HS-5 (cell line): ENCODE data around the gene UMAD1.

ENCODE experiments used
- DNase-seq: peaks from one replicate; pipeline ENCODE4 v3.0.0-alpha.2; 2012; ENCODE audit warnings: low read depth

The UMAD1 gene

DNA sequence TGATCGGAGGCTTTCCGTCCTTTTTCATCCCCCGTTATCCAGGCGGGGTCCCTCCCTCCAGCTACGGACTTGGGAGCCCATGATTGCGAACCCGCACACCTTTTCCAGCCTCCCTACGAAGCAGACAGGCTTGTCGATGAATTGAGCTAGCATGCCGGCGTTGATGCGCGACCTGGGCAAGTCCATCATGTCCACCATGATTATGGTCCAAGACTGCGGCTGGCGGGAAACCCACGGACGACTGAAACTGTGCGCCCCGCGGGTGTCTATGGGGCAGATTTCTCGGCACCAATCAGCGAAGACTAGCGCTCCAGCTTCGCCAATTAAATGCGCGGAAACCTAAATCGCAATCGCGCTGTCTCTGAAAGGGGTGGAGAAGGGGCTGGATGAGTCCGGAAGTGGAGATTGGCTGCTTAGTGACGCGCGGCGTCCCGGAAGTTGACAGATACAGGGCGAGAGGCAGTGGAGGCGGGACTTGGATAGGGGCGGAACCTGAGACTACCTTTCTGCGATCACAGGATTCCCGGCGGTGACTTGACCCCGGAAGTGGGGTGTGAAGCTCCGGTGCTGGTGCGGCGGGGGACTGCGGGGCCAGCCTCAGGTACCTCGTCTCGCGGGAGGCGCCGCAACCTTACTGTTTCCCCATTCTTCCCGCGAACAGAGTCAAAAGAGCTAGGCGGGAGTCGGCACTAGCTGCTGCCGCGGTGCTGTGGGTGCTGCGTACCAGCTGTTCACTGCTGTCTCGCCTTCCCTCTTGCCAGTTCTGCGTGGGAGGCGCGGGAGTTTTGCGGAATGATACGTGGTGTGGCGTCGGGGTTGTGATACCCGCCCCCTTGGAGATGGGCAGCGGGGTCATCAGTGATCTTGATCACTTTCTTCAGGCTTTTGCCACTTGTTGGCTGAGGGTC is at the start of gene UMAD1:
UMAD1 (plus strand) TSS at position 532 of the 908 bp plus-strand sequence. CDS start 32,620 bp downstream, outside the sequence.
- DNase-seq, result peak; percentile 100

DNA sequence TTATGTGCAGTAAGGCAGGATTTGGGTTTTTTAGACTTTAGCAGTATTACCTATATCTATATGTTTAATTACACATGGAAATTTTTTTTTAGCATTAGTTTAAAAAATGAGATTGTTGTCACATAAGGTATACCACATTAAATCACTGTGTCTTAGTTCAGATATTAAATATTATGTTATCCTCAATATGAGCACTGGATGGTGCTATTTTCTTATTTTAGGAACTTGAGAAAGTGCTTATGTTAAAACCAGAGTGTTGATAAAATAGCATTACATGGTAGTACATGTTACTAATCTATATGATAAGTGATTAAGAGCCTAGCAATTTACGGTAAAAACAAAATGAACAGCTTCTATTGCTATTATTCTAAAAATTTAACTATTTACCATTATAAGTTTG is 45.1 kb upstream of the UMAD1 start:
- DNase-seq, result peak; percentile 11

DNA sequence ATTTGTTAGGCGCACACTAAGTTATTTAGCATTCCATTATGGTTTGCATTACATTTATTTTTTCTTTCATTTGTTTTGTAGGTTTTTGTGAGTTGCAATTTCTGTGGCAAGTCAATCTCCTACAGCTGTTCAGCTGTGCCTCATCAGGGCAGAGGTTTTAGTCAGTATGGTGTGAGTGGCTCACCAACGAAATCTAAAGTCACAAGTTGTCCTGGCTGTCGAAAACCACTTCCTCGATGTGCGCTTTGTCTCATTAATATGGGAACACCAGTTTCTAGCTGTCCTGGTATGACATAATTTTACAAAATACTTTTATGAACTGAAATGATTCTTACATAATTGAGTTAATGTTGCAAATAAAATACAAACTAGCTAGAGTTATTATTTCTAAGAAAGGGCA is 44.4 kb upstream of the UMAD1 start:
- DNase-seq, result no peak

DNA sequence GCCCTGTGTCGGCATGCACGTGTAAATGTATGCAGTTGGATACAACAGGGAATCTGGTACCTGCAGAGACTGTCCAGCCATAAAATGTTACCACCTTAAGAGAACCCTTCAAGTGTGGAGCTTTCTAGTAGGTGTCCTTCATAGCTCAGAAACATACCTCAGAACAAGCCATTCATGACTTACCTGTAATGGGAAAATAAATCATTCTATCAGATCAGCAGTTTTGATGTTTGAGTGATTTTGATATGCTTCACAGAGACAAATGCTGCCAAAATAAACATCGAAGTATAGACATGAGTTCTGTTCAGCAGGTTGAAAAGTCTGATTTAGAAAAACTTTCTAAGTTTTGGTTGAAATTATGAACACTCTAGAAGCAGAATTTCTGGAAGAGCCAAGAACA is 33.5 kb upstream of the UMAD1 start:
- no peak for DNase-seq

DNA sequence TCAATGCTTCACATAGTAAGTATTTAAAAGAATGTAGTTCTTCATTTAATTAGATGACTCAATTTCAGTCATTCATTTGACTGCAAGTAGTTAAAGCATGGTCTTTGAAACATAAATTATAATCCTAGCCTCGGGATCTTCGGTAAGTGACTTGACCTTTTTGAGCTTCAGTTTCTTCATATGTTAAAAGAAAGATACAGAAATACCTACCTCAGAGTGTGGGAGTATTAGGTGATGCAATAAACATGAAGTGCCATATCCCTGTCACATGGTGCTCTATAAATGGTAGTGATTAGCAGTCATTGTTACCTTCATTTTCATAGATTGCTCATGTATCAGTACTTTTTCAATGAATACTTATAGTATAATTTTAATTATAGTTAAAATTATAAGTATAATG is 31.2 kb upstream of the UMAD1 start:
- no peak for DNase-seq

DNA sequence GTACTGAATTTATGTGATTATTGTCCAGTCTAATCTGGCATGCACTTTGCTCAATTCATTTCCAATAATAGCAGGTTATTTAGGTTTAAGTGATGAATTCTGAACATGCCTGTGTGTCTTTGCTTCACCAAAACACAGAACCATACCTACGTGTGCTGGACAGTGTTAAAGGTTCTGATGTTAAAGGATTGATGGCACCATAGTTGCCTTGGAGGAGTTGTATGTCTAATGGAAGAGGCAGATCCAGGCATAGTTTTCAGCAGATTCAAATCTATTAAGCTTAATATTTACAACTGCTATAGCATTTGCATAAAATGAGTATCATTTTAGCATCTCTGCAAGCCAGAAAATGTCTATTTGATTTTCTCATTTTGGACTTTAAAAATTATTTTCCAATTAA is 28.0 kb upstream of the UMAD1 start:
- DNase-seq, result no peak

DNA sequence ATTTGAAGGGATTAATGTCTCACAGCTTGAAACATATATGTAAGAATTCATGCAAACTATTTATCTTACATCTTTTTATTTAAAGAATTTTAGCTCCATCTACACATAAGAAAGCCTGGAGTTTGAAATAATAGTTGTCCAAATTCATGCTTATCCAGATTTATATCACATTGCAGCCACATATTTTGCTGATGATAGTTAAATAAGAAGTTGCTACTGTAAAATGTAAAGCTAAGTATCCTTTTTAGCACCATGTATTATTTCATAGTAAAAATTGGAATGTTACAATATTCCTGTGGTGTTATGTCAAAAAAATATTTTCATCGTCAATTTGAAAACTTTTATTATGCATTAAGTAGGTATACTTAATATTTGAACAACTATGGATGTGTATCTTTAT is 27.3 kb upstream of the UMAD1 start:
- DNase-seq, result no peak

DNA sequence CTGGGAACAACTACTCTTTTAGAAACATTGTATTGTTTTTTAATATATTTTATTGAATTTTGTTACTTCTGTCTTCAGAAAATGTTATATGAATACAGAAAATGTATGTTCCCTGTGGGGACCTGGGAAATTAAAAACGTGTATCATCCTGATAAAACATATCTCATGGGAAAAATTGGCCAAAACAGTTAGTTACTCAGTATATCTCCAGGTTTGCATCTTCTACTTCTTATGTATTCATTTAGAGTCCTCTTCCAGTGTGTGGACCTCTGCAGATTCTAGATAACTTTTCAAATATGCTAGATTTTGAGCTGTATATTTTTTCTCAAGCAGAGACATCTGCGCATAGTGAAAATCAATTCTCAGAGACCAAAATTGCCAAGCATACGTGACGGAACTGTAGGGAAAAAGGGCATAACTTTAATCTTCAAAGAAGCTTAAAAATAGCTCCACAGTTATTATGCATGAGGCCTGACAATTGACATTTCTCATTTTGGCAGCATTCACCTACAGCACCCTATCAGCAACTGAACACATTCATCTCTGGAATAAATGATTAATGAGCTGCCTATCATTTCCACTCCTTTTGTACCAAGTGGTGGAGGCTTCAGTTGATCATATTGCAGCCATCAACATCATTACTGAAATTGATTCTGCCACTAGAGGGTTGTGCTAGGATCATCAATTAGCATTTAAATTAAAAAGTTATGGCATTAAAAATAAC is 26.4 kb upstream of the UMAD1 start:
- DNase-seq, result no peak

DNA sequence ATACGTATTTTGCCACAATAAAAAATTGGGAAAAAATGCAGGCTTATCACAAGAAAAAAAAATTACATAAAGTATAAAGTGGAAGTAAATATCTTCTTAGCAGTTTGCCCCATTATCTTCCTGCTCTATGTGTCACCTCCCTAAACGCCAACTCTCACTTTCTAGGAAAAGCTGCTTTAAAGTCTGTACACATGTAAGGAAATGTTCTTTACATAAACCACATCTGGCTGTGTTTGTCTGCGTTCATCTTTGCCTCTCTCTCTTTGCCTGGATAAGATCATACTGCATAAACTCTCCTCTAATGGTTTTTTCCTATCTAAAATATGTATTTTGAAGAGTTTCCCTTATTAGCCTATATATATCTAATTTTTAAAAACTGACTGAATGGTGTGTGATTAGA is 23.0 kb upstream of the UMAD1 start:
- DNase-seq, result no peak

DNA sequence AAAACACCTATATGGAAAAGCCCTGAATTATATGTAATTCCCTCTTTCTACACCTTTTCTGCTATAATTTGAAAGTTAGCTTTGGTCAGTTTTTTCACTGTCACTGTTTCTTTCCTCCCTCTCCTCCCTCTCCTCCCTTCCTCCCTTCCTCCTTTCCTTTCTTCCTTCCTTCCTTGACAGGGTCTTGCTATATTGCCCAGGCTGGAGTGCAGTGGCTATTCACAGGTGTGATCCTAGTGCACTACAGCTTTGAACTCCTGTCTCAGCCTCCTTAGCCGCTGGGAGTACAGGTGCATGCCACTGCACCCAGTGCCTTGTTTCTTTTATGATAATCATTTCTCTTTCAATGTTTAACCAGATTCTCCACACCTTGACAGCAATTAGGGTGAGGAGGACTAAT is 22.1 kb upstream of the UMAD1 start:
- DNase-seq, result no peak

DNA sequence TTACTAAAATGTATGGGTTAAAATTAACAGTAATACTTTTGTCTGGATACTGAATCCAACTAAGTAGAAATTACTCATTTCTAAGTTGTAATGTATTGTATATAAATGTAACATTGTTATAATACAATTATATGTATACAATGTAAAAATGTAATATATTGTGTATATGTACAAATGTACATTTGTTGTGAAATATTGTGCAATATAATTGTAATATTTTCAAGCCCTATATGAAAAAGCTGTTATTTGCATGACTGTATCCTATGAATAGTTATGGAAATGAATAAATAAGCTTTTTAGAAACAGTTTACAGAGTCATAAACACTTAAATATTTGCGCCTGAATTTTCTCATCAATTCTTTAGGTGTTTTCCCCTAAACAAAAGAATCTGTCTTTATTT is 20.3 kb upstream of the UMAD1 start:
- DNase-seq, result no peak

DNA sequence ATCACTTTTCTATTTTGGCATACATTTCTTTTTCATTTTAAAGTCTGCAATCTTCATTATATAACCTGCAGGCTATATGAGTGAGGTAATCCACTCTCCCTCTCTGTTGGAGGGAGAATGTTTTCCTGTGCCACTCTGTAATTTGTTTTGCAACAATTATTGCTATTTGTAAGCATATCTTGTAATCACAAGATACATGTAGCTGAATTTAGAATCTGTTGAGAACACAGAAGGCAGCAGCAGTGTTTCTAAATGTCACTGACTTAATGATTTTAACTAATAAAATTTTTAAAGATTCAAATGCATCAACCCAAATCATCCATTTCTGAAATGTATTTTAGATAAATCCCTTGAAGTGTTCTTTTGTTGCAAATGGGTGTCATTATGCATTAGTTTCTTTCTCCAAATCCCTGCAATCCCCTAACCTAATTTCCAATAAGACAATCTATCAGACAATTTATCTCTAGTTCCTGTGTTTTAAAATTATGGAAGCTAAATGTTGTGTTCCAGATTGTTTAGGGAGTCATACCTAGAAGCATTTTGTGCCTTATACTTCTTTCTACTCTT is 19.8 kb upstream of the UMAD1 start:
- no peak for DNase-seq

DNA sequence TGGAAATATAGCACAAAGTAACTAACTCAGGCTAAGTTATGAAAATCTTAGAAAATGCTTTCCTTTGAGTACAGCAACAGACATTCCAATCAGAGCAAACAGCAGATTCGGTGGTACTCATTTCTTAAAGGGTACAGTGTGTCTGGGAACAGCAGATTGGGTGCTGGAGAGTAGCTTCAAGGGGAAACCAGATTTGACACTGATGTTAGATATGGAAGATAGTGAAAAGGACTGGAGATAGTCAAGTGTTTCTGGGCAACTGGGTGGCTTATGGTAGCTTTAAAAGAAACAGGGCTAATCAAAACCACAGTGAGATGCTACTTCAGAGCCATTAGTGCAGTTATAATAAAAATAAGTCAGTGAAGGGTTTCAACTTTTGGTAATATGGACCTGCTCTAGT is 12.1 kb upstream of the UMAD1 start:
- no peak for DNase-seq

DNA sequence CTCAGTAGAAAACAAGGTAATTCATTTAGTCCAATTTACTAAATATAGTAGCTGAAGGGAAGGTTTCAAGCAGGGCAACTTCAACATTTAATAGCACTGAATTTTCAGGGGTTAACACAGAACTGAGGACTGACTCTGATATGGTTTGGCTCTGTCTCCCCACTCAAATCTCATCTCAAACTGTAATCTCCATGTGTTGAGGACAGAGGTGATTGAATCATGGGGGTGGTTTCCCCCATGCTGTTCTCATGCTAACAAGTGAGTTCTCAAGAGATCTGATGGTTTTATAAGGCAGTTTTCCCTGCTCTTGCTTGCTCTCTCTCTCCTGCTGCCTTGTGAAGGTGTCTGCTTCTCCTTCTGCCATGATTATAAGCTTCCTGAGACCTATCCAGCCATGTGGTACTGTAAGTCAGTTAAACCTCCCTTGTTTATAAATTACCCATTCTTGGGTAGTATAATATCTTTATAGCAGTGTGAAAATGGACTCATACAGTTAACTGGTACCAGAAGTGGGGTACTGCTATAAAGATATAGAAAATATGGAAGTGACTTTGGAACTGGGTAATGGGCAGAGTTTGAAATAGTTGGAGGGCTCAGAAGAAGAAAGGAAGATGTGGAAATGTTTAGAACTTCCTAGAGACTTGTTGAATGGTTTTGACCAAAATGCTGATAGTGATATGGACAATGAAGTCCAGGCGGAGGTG is 9.8 kb upstream of the UMAD1 start:
- DNase-seq, result no peak

DNA sequence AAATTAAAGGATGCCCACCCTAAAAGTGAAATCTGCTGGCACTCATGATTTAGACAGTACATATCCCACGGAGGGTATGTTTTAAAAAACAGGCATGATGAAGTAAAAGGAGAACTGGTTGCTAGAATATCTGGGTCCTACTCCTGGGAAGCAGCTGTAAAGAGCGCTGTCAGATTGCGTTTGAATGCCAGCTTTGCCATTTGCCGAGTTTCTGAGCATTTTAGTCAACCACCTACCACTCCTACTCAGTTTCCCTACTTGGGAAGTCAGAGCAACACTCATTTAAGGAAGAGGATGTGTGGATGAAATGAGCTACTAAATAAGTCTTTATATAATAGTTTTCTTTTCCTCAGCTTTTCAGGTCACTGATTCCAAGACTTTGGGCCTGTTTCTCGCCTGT is 1.1 kb upstream of the UMAD1 start:
- no peak for DNase-seq

DNA sequence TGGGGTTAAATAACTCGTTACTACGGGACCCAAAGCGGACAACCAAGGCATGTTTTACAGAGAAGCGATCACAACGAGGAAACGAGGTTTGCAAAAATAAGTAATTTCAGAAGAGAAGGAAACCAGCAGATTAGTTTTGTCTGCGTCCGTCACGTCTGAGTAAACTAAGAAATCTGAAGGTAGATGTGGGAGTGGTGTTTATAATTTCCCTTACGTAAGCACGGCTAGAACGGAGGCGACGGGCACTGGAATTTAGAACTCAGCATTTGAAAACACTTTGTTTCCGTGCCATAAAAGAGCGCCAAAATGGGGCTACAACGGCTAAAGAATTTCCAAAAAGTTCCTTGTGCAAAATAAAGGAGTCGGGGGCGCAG is 718 bp upstream of the UMAD1 start:
- peak; percentile 34 for DNase-seq

DNA sequence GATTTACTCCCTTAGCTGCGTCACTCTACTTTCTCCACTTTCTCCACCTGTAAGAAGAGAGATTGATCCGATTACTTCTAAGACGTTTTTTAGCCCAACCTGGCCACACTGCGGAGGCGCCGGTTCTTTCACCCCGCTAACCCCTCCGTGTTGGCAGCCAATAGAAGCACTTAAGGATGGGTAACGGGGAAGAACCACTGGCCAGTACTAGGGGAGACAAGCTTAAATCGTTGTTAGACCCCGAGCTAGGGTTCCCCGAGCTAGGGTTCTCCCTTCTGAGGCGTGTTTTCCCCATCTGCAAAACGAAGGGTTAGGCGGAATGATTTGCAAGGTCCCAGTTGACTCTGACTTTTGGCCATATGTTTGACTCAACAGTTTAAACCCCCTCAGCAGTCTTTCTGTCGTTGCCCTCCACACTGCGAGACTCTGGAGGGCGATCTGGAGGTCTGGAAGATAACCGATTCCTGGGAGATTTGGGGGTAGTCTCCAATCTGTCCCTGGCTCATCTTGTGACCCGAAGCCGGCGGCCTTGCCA is 644 bp downstream of the UMAD1 start:
- DNase-seq, result no peak

DNA sequence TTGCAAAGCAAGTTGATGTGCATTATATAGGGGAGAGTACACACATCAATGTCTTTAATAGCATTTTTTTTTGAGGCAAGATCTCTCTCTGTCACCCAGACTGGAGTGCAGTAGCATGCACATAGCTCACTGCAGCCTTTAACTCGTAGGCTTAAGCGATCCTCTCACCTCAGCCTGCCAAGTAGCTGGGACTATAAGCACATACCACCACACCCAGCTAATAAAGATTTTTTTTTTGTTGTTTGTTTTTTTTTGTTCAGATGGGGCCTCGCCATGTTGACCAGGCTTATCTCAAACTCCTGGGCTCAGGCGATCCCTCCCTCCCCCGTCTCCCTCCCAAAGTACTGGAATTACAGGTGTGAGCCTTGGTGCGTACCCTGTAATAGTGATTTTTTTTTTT is 1.5 kb downstream of the UMAD1 start:
- DNase-seq, result no peak

DNA sequence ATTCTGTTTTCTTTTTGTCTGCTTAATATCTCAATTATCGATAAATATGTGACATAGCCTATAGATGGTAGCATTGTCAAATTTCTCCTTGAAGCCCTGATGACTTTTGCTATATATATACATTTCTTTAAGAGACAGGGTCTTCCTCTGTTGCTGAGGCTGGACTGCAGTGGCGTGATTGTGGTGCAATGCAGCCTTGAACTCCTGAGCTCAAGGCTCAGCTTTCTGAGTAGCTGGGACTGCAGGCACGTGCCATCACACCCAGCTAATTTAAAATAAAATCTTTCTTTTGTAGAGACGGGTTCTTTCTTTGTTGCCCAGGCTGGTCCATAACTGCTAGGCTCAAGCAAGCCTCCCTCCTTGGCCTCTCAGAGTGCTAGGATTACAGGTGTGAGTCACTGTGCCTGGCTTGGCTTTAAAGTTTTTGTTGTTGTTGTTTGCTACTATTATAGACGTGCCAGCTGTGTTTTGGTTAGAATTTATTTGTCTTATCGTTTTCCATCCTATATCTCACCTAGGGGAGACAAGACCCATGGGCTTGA is 7.0 kb downstream of the UMAD1 start:
- no peak for DNase-seq

DNA sequence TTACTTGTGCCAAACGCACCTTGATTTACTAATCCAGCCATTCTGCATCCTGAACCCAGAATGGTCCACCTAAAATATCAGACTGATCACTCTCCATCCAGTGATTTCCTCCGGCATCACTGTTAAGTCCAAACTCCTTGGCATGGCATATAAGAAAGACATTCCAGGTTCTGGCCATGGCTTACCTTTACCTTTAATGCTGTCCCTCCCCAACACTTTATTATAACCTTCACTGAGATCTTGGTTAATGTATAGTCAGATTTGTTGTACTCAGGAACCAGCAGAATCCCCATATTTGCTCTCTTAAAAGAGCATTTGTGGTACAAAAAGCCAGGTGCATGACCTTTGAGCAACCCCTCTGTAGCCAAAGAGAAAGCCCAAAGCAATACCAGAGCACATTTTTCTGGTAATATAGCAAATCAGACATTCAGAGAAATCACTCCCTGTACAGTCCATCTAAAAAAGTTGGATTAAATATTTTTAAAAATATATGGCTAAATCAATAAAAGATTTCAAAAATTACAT is 10.2 kb downstream of the UMAD1 start:
- DNase-seq, result no peak

DNA sequence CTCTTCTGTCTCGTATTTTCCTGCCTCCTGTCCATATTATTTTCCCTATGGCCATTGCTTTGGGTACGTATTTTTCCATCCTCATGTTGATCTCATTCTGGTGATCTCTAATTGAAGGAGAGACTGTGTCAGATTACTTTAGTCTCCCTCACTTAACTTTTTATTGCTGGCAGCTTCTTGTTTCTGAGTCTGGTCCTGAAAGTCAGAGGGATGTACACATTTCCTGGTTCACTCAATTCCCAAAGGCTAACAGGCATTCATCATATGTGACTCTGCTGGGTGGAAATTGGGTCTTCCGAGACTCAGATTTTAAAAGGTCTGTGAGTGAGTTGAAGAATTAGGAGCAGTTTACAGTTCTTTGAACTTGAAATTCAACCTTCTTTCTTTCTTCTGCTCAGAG is 10.9 kb downstream of the UMAD1 start:
- DNase-seq, result no peak
